Measurements from ENCODE around the gene ARHGEF11. TPM values are rescaled to one million over a fixed set of nuclear protein-coding genes. Genes with fewer than 3 reads are reported as not detected.

The ARHGEF11 gene
- total and polyA plus RNA-seq, 4 donors, result 5.8 to 23.7 (median 9.8) TPM

GRCh38 chr1:156980551-156980950 lies 65.0 kb downstream of the ARHGEF11 start:
- no peak for DNase-seq (ENCODE audit: low spot score)
- Histone ChIP-seq H3K27ac (ENCODE audit: low read depth in 1 of 2, low read length in 2 of 2) (no peak overlapping the region), H3K9me3 (ENCODE audit: control insufficient read depth in 4 of 4, low read length in 3 of 4) (no peaks in the 10 kb centered on the region), H3K27me3 (ENCODE audit: control insufficient read depth in 4 of 4, insufficient read depth in 4 of 4, low read length in 3 of 4) (no peaks in the 10 kb centered on the region), H3K36me3 (ENCODE audit: control insufficient read depth in 4 of 4, insufficient read depth in 3 of 4, low read depth in 1 of 4, low read length in 3 of 4) (peaks cover 5 to 42% (median 35%) of the 10 kb centered on the region in 4 donors), H3K9ac (ENCODE audit: low read depth in 1 of 2, low read length in 2 of 2) (no peak overlapping the region), H3K4me3 (ENCODE audit: low read depth in 1 of 3, low read length in 3 of 3) (no peak overlapping the region), H3K4me1 (ENCODE audit: control insufficient read depth in 4 of 4, insufficient read depth in 4 of 4, low read length in 3 of 4) (no peaks in the 10 kb centered on the region)
- 64% methylated on average over 4 of the region's 4 CpGs for WGBS
- TF ChIP-seq EGR1 (IDR thresholded peaks at IDR 0.05; ENCODE audit: low read depth in 2 of 2), result no peak
- no peak for TF ChIP-seq HNF4A (conservative IDR thresholded peaks at IDR 0.05)
- TF ChIP-seq, protein P1, sequence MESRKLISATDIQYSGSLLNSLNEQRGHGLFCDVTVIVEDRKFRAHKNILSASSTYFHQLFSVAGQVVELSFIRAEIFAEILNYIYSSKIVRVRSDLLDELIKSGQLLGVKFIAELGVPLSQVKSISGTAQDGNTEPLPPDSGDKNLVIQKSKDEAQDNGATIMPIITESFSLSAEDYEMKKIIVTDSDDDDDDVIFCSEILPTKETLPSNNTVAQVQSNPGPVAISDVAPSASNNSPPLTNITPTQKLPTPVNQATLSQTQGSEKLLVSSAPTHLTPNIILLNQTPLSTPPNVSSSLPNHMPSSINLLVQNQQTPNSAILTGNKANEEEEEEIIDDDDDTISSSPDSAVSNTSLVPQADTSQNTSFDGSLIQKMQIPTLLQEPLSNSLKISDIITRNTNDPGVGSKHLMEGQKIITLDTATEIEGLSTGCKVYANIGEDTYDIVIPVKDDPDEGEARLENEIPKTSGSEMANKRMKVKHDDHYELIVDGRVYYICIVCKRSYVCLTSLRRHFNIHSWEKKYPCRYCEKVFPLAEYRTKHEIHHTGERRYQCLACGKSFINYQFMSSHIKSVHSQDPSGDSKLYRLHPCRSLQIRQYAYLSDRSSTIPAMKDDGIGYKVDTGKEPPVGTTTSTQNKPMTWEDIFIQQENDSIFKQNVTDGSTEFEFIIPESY (IDR thresholded peaks at IDR 0.05), result no peak
- no peak for TF ChIP-seq RXRA (IDR thresholded peaks at IDR 0.05)
- TF ChIP-seq FOXA2 (IDR thresholded peaks at IDR 0.05), result no peak
- no peak for TF ChIP-seq SP1 (IDR thresholded peaks at IDR 0.05)
- TF ChIP-seq, protein P2, sequence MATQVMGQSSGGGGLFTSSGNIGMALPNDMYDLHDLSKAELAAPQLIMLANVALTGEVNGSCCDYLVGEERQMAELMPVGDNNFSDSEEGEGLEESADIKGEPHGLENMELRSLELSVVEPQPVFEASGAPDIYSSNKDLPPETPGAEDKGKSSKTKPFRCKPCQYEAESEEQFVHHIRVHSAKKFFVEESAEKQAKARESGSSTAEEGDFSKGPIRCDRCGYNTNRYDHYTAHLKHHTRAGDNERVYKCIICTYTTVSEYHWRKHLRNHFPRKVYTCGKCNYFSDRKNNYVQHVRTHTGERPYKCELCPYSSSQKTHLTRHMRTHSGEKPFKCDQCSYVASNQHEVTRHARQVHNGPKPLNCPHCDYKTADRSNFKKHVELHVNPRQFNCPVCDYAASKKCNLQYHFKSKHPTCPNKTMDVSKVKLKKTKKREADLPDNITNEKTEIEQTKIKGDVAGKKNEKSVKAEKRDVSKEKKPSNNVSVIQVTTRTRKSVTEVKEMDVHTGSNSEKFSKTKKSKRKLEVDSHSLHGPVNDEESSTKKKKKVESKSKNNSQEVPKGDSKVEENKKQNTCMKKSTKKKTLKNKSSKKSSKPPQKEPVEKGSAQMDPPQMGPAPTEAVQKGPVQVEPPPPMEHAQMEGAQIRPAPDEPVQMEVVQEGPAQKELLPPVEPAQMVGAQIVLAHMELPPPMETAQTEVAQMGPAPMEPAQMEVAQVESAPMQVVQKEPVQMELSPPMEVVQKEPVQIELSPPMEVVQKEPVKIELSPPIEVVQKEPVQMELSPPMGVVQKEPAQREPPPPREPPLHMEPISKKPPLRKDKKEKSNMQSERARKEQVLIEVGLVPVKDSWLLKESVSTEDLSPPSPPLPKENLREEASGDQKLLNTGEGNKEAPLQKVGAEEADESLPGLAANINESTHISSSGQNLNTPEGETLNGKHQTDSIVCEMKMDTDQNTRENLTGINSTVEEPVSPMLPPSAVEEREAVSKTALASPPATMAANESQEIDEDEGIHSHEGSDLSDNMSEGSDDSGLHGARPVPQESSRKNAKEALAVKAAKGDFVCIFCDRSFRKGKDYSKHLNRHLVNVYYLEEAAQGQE (IDR thresholded peaks at IDR 0.05), result no peak
- TF ChIP-seq, protein P3, sequence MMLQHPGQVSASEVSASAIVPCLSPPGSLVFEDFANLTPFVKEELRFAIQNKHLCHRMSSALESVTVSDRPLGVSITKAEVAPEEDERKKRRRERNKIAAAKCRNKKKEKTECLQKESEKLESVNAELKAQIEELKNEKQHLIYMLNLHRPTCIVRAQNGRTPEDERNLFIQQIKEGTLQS (IDR thresholded peaks at IDR 0.05), result no peak
- TF ChIP-seq YY1 (IDR thresholded peaks at IDR 0.05), result no peak
- TF ChIP-seq, protein P4, sequence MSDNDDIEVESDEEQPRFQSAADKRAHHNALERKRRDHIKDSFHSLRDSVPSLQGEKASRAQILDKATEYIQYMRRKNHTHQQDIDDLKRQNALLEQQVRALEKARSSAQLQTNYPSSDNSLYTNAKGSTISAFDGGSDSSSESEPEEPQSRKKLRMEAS (IDR thresholded peaks at IDR 0.05), result no peak

GRCh38 chr1:156975084-156975483 lies 70.5 kb downstream of the ARHGEF11 start:
- Histone ChIP-seq H3K27me3 (ENCODE audit: control insufficient read depth in 4 of 4, insufficient read depth in 4 of 4, low read length in 3 of 4) (no peaks in the 10 kb centered on the region), H3K27ac (ENCODE audit: low read depth in 1 of 2, low read length in 2 of 2) (no peak overlapping the region), H3K4me3 (ENCODE audit: low read depth in 1 of 3, low read length in 3 of 3) (no peak overlapping the region), H3K9ac (ENCODE audit: low read depth in 1 of 2, low read length in 2 of 2) (no peak overlapping the region), H3K36me3 (ENCODE audit: control insufficient read depth in 4 of 4, insufficient read depth in 3 of 4, low read depth in 1 of 4, low read length in 3 of 4) (peaks cover 9 to 58% (median 48%) of the 10 kb centered on the region in 4 donors), H3K9me3 (ENCODE audit: control insufficient read depth in 4 of 4, low read length in 3 of 4) (no peaks in the 10 kb centered on the region), H3K4me1 (ENCODE audit: control insufficient read depth in 4 of 4, insufficient read depth in 4 of 4, low read length in 3 of 4) (no peaks in the 10 kb centered on the region)
- TF ChIP-seq HNF4A (conservative IDR thresholded peaks at IDR 0.05), result no peak
- no peak for TF ChIP-seq TAF1 (conservative IDR thresholded peaks at IDR 0.05)
- TF ChIP-seq SP1 (IDR thresholded peaks at IDR 0.05), result no peak
- WGBS, result 85% methylated on average over 2 of the region's 2 CpGs
- DNase-seq (ENCODE audit: low spot score), result no peak

GRCh38 chr1:156973417-156973816 lies 72.1 kb downstream of the ARHGEF11 start:
- 94% methylated on average over 2 of the region's 2 CpGs for WGBS
- Histone ChIP-seq H3K27ac (ENCODE audit: low read depth in 1 of 2, low read length in 2 of 2) (no peak overlapping the region), H3K4me3 (ENCODE audit: low read depth in 1 of 3, low read length in 3 of 3) (no peak overlapping the region), H3K9me3 (ENCODE audit: control insufficient read depth in 4 of 4, low read length in 3 of 4) (no peaks in the 10 kb centered on the region), H3K9ac (ENCODE audit: low read depth in 1 of 2, low read length in 2 of 2) (no peak overlapping the region), H3K36me3 (ENCODE audit: control insufficient read depth in 4 of 4, insufficient read depth in 3 of 4, low read depth in 1 of 4, low read length in 3 of 4) (peaks cover 9 to 57% (median 50%) of the 10 kb centered on the region in 4 donors), H3K4me1 (ENCODE audit: control insufficient read depth in 4 of 4, insufficient read depth in 4 of 4, low read length in 3 of 4) (no peaks in the 10 kb centered on the region), H3K27me3 (ENCODE audit: control insufficient read depth in 4 of 4, insufficient read depth in 4 of 4, low read length in 3 of 4) (no peaks in the 10 kb centered on the region)
- TF ChIP-seq GABPA (IDR thresholded peaks at IDR 0.05 in 1 of 2, conservative IDR thresholded peaks at IDR 0.05 in 1 of 2), result no peak
- TF ChIP-seq RXRA (IDR thresholded peaks at IDR 0.05), result no peak
- TF ChIP-seq, protein P4 (IDR thresholded peaks at IDR 0.05), result no peak
- TF ChIP-seq, protein P3 (IDR thresholded peaks at IDR 0.05), result no peak
- no peak for DNase-seq (ENCODE audit: low spot score)
